ENCODE data around the gene WDR70. TPM values are rescaled to one million over a fixed set of nuclear protein-coding genes. Genes with fewer than 3 reads are reported as not detected.
"Not testable (repeated sequence)": the region's sequence is repeated elsewhere in the genome, so short reads cannot be mapped to it uniquely, and the experiment has no call there.

WDR70 gene
- total RNA-seq = 10 to 100 TPM; 11.3 to 17.7 TPM
- polyA plus RNA-seq = 10 to 100 TPM in 1 of 2 donors, 1 to 10 TPM in 1; 4.0 to 17.7 TPM

GRCh38 chr5:37379100-37379628 is at the start of gene WDR70:
WDR70 (plus strand) TSS chr5:37379318; CDS start chr5:37379368, 50 bp downstream.
- Histone ChIP-seq H3K4me3 (ENCODE audit: low read depth in 1 of 3, low read length in 3 of 3) (peak within 1 kb of the TSS; percentile 83 to 92 (median 89)), H3K27ac (ENCODE audit: low read depth in 1 of 2, low read length in 2 of 2) (peak within 1 kb of the TSS; percentile 25 to 28), H3K9ac (ENCODE audit: low read depth in 1 of 2, low read length in 2 of 2) (peak within 1 kb of the TSS; percentile 47 to 86)
- not testable (repeated sequence) for H3K4me1 ChIP-seq (ENCODE audit: control insufficient read depth in 4 of 4, insufficient read depth in 4 of 4, low read length in 3 of 4); H3K9me3 ChIP-seq (ENCODE audit: control insufficient read depth in 4 of 4, low read length in 3 of 4); H3K36me3 ChIP-seq (ENCODE audit: control insufficient read depth in 4 of 4, insufficient read depth in 3 of 4, low read depth in 1 of 4, low read length in 3 of 4); H3K27me3 ChIP-seq (ENCODE audit: control insufficient read depth in 4 of 4, insufficient read depth in 4 of 4, low read length in 3 of 4)
- DNase-seq (ENCODE audit: low spot score) = peak; percentile 79
- TF ChIP-seq SP1 (IDR thresholded peaks at IDR 0.05) (peak; percentile 49), RAD21 (IDR thresholded peaks at IDR 0.05) (peak; percentile 8 to 37), ZBTB33 (IDR thresholded peaks at IDR 0.05) (peak; percentile 15), GABPA (IDR thresholded peaks at IDR 0.05 in 1 of 2, conservative IDR thresholded peaks at IDR 0.05 in 1 of 2) (peak; percentile 36 to 96), YY1 (IDR thresholded peaks at IDR 0.05) (peak; percentile 82), CTCF (IDR thresholded peaks at IDR 0.05; ENCODE audit: low read depth, low read length, missing input control) (peak; percentile 70), TAF1 (conservative IDR thresholded peaks at IDR 0.05) (peak; percentile 80), MAX (IDR thresholded peaks at IDR 0.05) (peak; percentile 42), EGR1 (IDR thresholded peaks at IDR 0.05; ENCODE audit: low read depth in 2 of 2) (peak; percentile 41 to 48), REST (IDR thresholded peaks at IDR 0.05) (peak; percentile 87)
- under 1% methylated on average over 39 of the region's 39 CpGs for WGBS

- WGBS = 98% methylated on average over 12 of the region's 12 CpGs
- H3K36me3 ChIP-seq (ENCODE audit: control insufficient read depth in 4 of 4, insufficient read depth in 3 of 4, low read depth in 1 of 4, low read length in 3 of 4) = peaks cover 10 to 39% (median 28%) of the 10 kb centered on the region in 4 donors
- DNase-seq (ENCODE audit: low spot score); H3K4me3 ChIP-seq (ENCODE audit: low read depth in 1 of 3, low read length in 3 of 3); H3K9ac ChIP-seq (ENCODE audit: low read depth in 1 of 2, low read length in 2 of 2); H3K27ac ChIP-seq (ENCODE audit: low read depth in 1 of 2, low read length in 2 of 2); H3K4me1 ChIP-seq (ENCODE audit: control insufficient read depth in 4 of 4, insufficient read depth in 4 of 4, low read length in 3 of 4); H3K27me3 ChIP-seq (ENCODE audit: control insufficient read depth in 4 of 4, insufficient read depth in 4 of 4, low read length in 3 of 4); H3K9me3 ChIP-seq (ENCODE audit: control insufficient read depth in 4 of 4, low read length in 3 of 4): not testable (repeated sequence)
These were observed 44.4 kb upstream of the WDR70 start for GRCh38 chr5:37334754-37335153.

- H3K36me3 ChIP-seq (ENCODE audit: control insufficient read depth in 4 of 4, insufficient read depth in 3 of 4, low read depth in 1 of 4, low read length in 3 of 4) = peaks cover 21 to 58% (median 35%) of the 10 kb centered on the region in 4 donors
- H3K9ac ChIP-seq (ENCODE audit: low read depth in 1 of 2, low read length in 2 of 2); H3K4me1 ChIP-seq (ENCODE audit: control insufficient read depth in 4 of 4, insufficient read depth in 4 of 4, low read length in 3 of 4); H3K4me3 ChIP-seq (ENCODE audit: low read depth in 1 of 3, low read length in 3 of 3); H3K27me3 ChIP-seq (ENCODE audit: control insufficient read depth in 4 of 4, insufficient read depth in 4 of 4, low read length in 3 of 4); H3K9me3 ChIP-seq (ENCODE audit: control insufficient read depth in 4 of 4, low read length in 3 of 4); DNase-seq (ENCODE audit: low spot score); H3K27ac ChIP-seq (ENCODE audit: low read depth in 1 of 2, low read length in 2 of 2): not testable (repeated sequence)
- 99% methylated on average over 18 of the region's 18 CpGs for WGBS
These were observed 36.4 kb upstream of the WDR70 start for GRCh38 chr5:37342741-37343140.

All from liver (tissue), 9 donors.